PFSK-1 (cell line): Measurements from ENCODE around the gene USP35.

Experiments
- FOXP2 ChIP-seq: optimal IDR thresholded peaks from 2 replicates; pipeline ENCODE3; 2011; ENCODE audit warnings: borderline replicate concordance, control low read depth, inconsistent platforms; ENCODE audit not compliant: insufficient read depth; ENCODE audit errors: extremely low read length, extremely low read depth
- POLR2AphosphoS5 ChIP-seq: IDR thresholded peaks from 2 replicates; pipeline ENCODE4 v1.6.1; 2012; ENCODE audit warnings: low read depth, mild to moderate bottlenecking, control low read depth, low read length, moderate library complexity
- SIN3A ChIP-seq: IDR thresholded peaks from 2 replicates; pipeline ENCODE4 v1.6.1; 2012; ENCODE audit warnings: mild to moderate bottlenecking, low read length, moderate library complexity, borderline replicate concordance; ENCODE audit not compliant: insufficient read depth
- TAF1 ChIP-seq: IDR thresholded peaks from 2 replicates; pipeline ENCODE4 v1.6.1; 2012; ENCODE audit warnings: low read length, control low read depth, borderline replicate concordance; ENCODE audit not compliant: insufficient read depth
- TF ChIP-seq, protein P1 (sequence below), 2 experiments: IDR thresholded peaks; 2 replicates each; pipeline versions ENCODE4 v1.6.1 to v1.8.0; 2011 to 2012; ENCODE audit warnings: low read depth in 2 of 2, low read length in 2 of 2, control low read depth in 1 of 2, inconsistent platforms in 1 of 2, mild to moderate bottlenecking in 1 of 2, moderate library complexity in 1 of 2; ENCODE audit not compliant: insufficient read depth in 1 of 2

USP35 gene

DNA sequence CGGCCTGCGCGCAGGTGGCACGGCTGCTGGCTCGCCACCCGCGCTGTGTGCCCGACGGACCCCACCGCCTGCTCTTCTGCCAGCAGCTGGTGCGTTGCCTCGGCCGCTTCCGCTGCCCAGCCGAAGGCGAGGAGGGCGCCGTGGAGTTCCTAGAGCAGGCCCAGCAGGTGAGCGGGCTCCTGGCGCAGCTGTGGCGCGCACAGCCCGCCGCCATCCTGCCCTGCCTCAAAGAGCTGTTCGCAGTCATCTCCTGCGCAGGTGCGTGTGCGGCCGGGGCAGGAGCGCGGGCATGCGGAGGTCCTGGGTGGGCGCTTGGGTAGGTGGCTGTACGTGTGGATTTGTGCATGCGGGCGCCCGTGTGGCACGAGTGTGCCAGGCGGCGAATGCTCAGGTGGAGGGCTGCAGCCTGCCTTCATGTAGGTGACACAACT, 8.0 kb downstream of the USP35 start:
- TF ChIP-seq FOXP2, result no peak
- TF ChIP-seq POLR2AphosphoS5, result no peak
- no peak for TF ChIP-seq SIN3A
- TF ChIP-seq, protein P1, sequence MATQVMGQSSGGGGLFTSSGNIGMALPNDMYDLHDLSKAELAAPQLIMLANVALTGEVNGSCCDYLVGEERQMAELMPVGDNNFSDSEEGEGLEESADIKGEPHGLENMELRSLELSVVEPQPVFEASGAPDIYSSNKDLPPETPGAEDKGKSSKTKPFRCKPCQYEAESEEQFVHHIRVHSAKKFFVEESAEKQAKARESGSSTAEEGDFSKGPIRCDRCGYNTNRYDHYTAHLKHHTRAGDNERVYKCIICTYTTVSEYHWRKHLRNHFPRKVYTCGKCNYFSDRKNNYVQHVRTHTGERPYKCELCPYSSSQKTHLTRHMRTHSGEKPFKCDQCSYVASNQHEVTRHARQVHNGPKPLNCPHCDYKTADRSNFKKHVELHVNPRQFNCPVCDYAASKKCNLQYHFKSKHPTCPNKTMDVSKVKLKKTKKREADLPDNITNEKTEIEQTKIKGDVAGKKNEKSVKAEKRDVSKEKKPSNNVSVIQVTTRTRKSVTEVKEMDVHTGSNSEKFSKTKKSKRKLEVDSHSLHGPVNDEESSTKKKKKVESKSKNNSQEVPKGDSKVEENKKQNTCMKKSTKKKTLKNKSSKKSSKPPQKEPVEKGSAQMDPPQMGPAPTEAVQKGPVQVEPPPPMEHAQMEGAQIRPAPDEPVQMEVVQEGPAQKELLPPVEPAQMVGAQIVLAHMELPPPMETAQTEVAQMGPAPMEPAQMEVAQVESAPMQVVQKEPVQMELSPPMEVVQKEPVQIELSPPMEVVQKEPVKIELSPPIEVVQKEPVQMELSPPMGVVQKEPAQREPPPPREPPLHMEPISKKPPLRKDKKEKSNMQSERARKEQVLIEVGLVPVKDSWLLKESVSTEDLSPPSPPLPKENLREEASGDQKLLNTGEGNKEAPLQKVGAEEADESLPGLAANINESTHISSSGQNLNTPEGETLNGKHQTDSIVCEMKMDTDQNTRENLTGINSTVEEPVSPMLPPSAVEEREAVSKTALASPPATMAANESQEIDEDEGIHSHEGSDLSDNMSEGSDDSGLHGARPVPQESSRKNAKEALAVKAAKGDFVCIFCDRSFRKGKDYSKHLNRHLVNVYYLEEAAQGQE (IDR thresholded peaks at IDR 0.05; ENCODE audit: insufficient read depth in 1 of 2, low read depth in 2 of 2, low read length in 2 of 2), result no peak
- TF ChIP-seq TAF1, result no peak

DNA sequence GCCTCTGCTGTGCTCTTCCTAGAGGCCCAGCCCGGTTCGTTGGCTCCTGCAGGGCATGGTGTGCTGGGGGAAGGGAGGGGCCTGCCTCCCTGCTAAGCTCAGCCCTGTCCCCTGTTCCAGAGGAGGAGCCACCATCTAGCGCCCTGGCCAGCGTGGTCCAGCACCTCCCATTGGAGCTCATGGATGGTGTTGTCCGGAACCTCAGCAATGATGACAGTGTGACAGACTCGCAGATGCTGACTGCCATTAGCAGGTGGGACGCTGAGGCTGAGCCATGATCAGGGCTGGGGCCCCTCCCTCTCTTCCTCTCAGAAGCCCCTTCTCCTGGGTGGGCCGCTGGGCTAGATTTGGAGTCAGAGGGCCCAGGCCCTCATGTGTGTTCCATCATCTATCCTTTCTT, 9.1 kb downstream of the USP35 start:
- no peak for TF ChIP-seq TAF1

DNA sequence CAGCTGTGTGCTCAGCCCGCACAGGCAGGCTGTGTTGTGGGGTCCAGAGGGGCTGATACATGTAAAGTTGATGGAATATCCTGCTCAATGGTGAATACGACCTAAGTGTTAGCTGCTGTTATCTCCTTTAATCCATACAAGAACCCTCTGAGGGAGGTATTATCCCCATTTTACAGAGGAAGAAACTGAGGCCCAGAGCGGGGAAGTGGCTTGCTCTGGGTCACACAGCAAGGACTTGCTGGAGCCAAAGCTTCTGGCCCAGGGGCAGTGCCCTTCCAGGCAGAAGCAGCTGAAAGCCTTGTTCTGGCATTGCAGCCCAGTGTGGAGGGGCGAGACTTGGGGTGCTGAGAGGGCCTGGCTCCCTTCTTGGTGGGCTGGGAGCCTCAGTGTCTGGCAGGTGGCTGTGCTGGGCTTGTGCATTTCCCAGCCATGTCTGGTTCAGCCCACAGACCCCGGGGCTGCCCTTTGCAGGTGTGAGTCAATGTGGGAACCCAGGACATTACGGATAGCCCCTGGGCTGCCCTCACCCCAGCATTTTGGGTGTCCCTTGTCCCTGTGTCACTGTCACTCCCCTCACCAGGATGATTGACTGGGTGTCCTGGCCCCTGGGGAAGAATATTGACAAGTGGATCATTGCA, 10.4 kb downstream of the USP35 start:
- TF ChIP-seq SIN3A, result no peak
- TF ChIP-seq FOXP2, result no peak
- no peak for TF ChIP-seq POLR2AphosphoS5
- no peak for TF ChIP-seq TAF1
- TF ChIP-seq, protein P1 (IDR thresholded peaks at IDR 0.05; ENCODE audit: insufficient read depth in 1 of 2, low read depth in 2 of 2, low read length in 2 of 2), result no peak

DNA sequence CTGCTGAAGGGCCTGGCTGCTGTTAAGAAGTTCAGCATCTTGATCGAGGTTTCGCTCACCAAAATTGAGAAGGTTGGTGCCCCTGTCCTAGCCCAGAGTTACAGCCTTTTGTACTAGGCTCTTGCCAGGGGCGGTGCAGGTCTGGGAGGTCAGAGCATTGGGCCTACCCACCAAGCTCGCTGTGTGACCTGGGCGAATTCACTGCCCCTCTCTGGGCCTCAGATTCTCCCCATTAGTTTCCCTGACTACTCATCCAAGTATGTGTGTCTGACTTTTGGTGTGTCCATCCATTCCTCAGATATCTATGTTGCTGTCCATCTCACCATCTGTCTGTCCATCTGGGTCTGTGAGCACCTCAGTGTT, 10.9 kb downstream of the USP35 start:
- TF ChIP-seq, protein P1 (IDR thresholded peaks at IDR 0.05; ENCODE audit: insufficient read depth in 1 of 2, low read depth in 2 of 2, low read length in 2 of 2), result no peak
- TF ChIP-seq POLR2AphosphoS5, result no peak
- TF ChIP-seq TAF1, result no peak
- TF ChIP-seq FOXP2, result no peak
- TF ChIP-seq SIN3A, result no peak

DNA sequence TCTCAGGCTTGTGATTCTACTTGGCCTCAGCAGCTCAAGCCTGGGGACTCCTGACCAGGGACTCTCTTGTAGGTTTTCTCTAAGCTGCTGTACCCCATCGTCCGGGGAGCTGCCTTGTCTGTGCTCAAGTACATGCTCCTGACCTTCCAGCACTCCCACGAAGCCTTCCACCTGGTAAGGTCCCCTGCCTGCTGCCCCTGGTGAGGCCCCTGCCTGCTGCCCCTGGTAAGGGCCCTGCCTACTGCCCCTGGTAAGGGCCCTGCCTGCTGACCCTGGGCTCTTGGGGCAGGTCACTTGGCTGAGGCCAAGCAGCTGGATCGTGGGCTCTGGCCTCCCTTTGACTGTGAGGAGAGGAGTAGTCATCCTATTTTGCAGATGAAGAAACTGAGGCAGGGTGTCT, 11.3 kb downstream of the USP35 start:
- TF ChIP-seq POLR2AphosphoS5 (no peak), SIN3A (no peak), TAF1 (no peak), FOXP2 (no peak)
- TF ChIP-seq, protein P1 (IDR thresholded peaks at IDR 0.05; ENCODE audit: insufficient read depth in 1 of 2, low read depth in 2 of 2, low read length in 2 of 2), result no peak
